Peyer's patch (tissue), 4 donors: ENCODE data around the gene PHYKPL. TPM values are rescaled to one million over a fixed set of nuclear protein-coding genes. Genes with fewer than 3 reads are reported as not detected.

ENCODE experiments used
- DNase-seq, 3 donors: peaks; one replicate each; pipeline ENCODE4 v3.0.0-alpha.2; 2017 to 2019
- H3K27ac ChIP-seq, 4 donors: fragments of 200-600 bp; sonication (generic); one replicate each; pipeline ENCODE4 v1.5.1; 2016 to 2019
- H3K27me3 ChIP-seq, 2 donors: fragments of 200-600 bp; sonication (generic); one replicate each; pipeline ENCODE4 v1.5.1; 2019
- H3K36me3 ChIP-seq, 3 donors: fragments of 200-600 bp; sonication (generic); one replicate each; pipeline ENCODE4 v1.5.1; 2016 to 2019
- H3K4me1 ChIP-seq, 4 donors: fragments of 200-600 bp; sonication (generic); one replicate each; pipeline ENCODE4 v1.5.1; 2016 to 2019
- H3K4me3 ChIP-seq, 4 donors: fragments of 200-600 bp; sonication (generic); 1 replicate in 3 of 4; 2 replicates in 1 of 4; pipeline ENCODE4 v1.5.1; 2016 to 2019; ENCODE audit warnings: mild to moderate bottlenecking in 1 of 4
- H3K9me3 ChIP-seq, 4 donors: fragments of 200-600 bp; sonication (generic); one replicate each; pipeline ENCODE4 v1.5.1; 2016 to 2019; ENCODE audit warnings: mild to moderate bottlenecking in 1 of 4
- CTCF ChIP-seq, 6 experiments: fragments of 450-650 bp in 4 of 6; fragments of 200-600 bp in 2 of 6; sonication (generic) in 1 of 6; IDR thresholded peaks; one replicate each; pipeline ENCODE4 v1.5.1; 2017 to 2019; ENCODE audit warnings: antibody characterized with exemption in 6 of 6, mild to moderate bottlenecking in 3 of 6, moderate library complexity in 1 of 6
- POLR2A ChIP-seq, 2 donors: fragments of 450-650 bp; IDR thresholded peaks; one replicate each; pipeline ENCODE4 v1.5.1; 2017; ENCODE audit warnings: antibody characterized with exemption in 2 of 2, mild to moderate bottlenecking in 2 of 2, moderate library complexity in 2 of 2
- total RNA-seq, 4 donors: library from RNA; depleted of rRNA; stranded (reverse); fragments of >200 nt; gene quantifications; one replicate each; pipeline ENCODE4 v1.1.0, GENCODE V29; 2016

Gene PHYKPL
- total RNA-seq, 4 donors from 2014 or later, result 180 to 441 (median 280) TPM

GRCh38 chr5:178223828-178224335 lies 8.7 kb downstream of the PHYKPL start:
- no peak for DNase-seq
- H3K36me3 ChIP-seq, result peaks cover 0 to 81% (median 0%) of the 10 kb centered on the region in 3 donors
- no peaks in the 10 kb centered on the region for H3K9me3 ChIP-seq
- TF ChIP-seq CTCF (IDR thresholded peaks at IDR 0.05), result no peak
- TF ChIP-seq POLR2A (IDR thresholded peaks at IDR 0.05), result no peak
- no peaks in the 10 kb centered on the region for H3K27me3 ChIP-seq
- peak overlapping the region in 1 of 4 donors; percentile 3 for H3K27ac ChIP-seq
- no peak overlapping the region for H3K4me3 ChIP-seq
- H3K4me1 ChIP-seq, result peaks cover 0 to 58% (median 1%) of the 10 kb centered on the region in 4 donors

- no peak for DNase-seq
- no peak for TF ChIP-seq POLR2A (IDR thresholded peaks at IDR 0.05)
- no peaks in the 10 kb centered on the region for H3K27me3 ChIP-seq
- peaks cover 0 to 54% (median 1%) of the 10 kb centered on the region in 4 donors for H3K4me1 ChIP-seq
- no peaks in the 10 kb centered on the region for H3K9me3 ChIP-seq
- peak overlapping the region in 1 of 4 donors; percentile 65 for H3K27ac ChIP-seq
- peaks cover 0 to 81% (median 0%) of the 10 kb centered on the region in 3 donors for H3K36me3 ChIP-seq
- H3K4me3 ChIP-seq, result no peak overlapping the region
These were observed 9.3 kb downstream of the PHYKPL start for GRCh38 chr5:178223196-178223773.

GRCh38 chr5:178222292-178222691 lies 10.3 kb downstream of the PHYKPL start:
- peaks cover 0 to 74% (median 0%) of the 10 kb centered on the region in 3 donors for H3K36me3 ChIP-seq
- TF ChIP-seq POLR2A (IDR thresholded peaks at IDR 0.05) (no peak), CTCF (IDR thresholded peaks at IDR 0.05) (no peak)
- H3K4me3 ChIP-seq, result no peak overlapping the region
- no peaks in the 10 kb centered on the region for H3K27me3 ChIP-seq
- H3K27ac ChIP-seq, result peak overlapping the region in 2 of 4 donors; percentile 18 to 65
- no peak for DNase-seq
- H3K4me1 ChIP-seq, result peaks cover 0 to 46% (median 1%) of the 10 kb centered on the region in 4 donors
- no peaks in the 10 kb centered on the region for H3K9me3 ChIP-seq

- Histone ChIP-seq H3K9me3 (no peaks in the 10 kb centered on the region), H3K27me3 (no peaks in the 10 kb centered on the region), H3K4me3 (no peak overlapping the region), H3K36me3 (peaks cover 0 to 73% (median 0%) of the 10 kb centered on the region in 3 donors), H3K27ac (peak overlapping the region in 2 of 4 donors; percentile 18 to 65), H3K4me1 (peaks cover 0 to 44% (median 2%) of the 10 kb centered on the region in 4 donors)
- DNase-seq, result peak in 2 of 3 donors; percentile 61 to 73
- no peak for TF ChIP-seq CTCF (IDR thresholded peaks at IDR 0.05)
- no peak for TF ChIP-seq POLR2A (IDR thresholded peaks at IDR 0.05)
These were observed 10.7 kb downstream of the PHYKPL start for GRCh38 chr5:178221853-178222252.

- H3K4me1 ChIP-seq, result peaks cover 0 to 47% (median 5%) of the 10 kb centered on the region in 4 donors
- peaks cover 0 to 77% (median 0%) of the 10 kb centered on the region in 3 donors for H3K36me3 ChIP-seq
- H3K27me3 ChIP-seq, result no peaks in the 10 kb centered on the region
- no peak for TF ChIP-seq POLR2A (IDR thresholded peaks at IDR 0.05)
- no peak for TF ChIP-seq CTCF (IDR thresholded peaks at IDR 0.05)
- no peaks in the 10 kb centered on the region for H3K9me3 ChIP-seq
- no peak for DNase-seq
- peak overlapping the region in 2 of 4 donors; percentile 5 to 65 for H3K27ac ChIP-seq
- H3K4me3 ChIP-seq, result no peak overlapping the region
These were observed 11.3 kb downstream of the PHYKPL start for GRCh38 chr5:178221282-178221681.

GRCh38 chr5:178218827-178219226 lies 13.8 kb downstream of the PHYKPL start:
- Histone ChIP-seq H3K36me3 (peaks cover 0 to 77% (median 0%) of the 10 kb centered on the region in 3 donors), H3K27me3 (no peaks in the 10 kb centered on the region), H3K4me3 (no peak overlapping the region), H3K4me1 (peaks cover 0 to 54% (median 18%) of the 10 kb centered on the region in 4 donors), H3K9me3 (no peaks in the 10 kb centered on the region), H3K27ac (no peak overlapping the region)
- no peak for DNase-seq
- TF ChIP-seq CTCF (IDR thresholded peaks at IDR 0.05) (no peak), POLR2A (IDR thresholded peaks at IDR 0.05) (no peak)
